ENCODE measurements around the gene ZNF490.
A peak's percentile ranks its signal among the peaks of the same experiment; 100 is the strongest.

ZNF490 gene

GRCh38 chr19:12603714-12604113 lies 6.9 kb downstream of the ZNF490 start:
- H3K4me1 ChIP-seq (ENCODE audit: control insufficient read depth, low read length): peaks cover 8% of the 10 kb centered on the region
- H3K27ac ChIP-seq (ENCODE audit: low read depth, low read length): no peak overlapping the region
- no peaks in the 10 kb centered on the region for H3K79me2 ChIP-seq (ENCODE audit: control insufficient read depth, low read length)
- TF ChIP-seq EZH2phosphoT487 (IDR thresholded peaks at IDR 0.05; ENCODE audit: borderline replicate concordance, low read length): no peak
- no peak for TF ChIP-seq CTCF (IDR thresholded peaks at IDR 0.05; ENCODE audit: low read depth, low read length, poor library complexity, severe bottlenecking)
- H3K9me3 ChIP-seq (ENCODE audit: control insufficient read depth, insufficient read depth, low read length): no peaks in the 10 kb centered on the region
- no peaks in the 10 kb centered on the region for H4K20me1 ChIP-seq (ENCODE audit: control insufficient read depth, insufficient read depth, low read depth, low read length)
- H3K4me3 ChIP-seq (ENCODE audit: low read length): no peak overlapping the region
- H3K27me3 ChIP-seq (ENCODE audit: control insufficient read depth, low read length): no peaks in the 10 kb centered on the region
- H3K4me2 ChIP-seq (ENCODE audit: low read length): peak overlapping the region; percentile 6; the same call in 1 of the 2 replicates
- no peaks in the 10 kb centered on the region for H3K36me3 ChIP-seq (ENCODE audit: control insufficient read depth, low read length)
- no peaks in the 10 kb centered on the region for H3F3A ChIP-seq (ENCODE audit: control insufficient read depth, insufficient read depth)
- H3K9me2 ChIP-seq (replicated peaks; ENCODE audit: control insufficient read depth, low read length): no peaks in the 10 kb centered on the region

- Histone ChIP-seq H3K36me3 (ENCODE audit: control insufficient read depth, low read length) (no peaks in the 10 kb centered on the region), H3K27ac (ENCODE audit: low read depth, low read length) (no peak overlapping the region)
Measured at GRCh38 chr19:12597594-12597993, 13.0 kb downstream of the ZNF490 start.

GRCh38 chr19:12596927-12597548 lies 13.6 kb downstream of the ZNF490 start:
- Histone ChIP-seq H3K4me3 (ENCODE audit: low read length) (no peak overlapping the region), H3F3A (ENCODE audit: control insufficient read depth, insufficient read depth) (no peaks in the 10 kb centered on the region), H3K27ac (ENCODE audit: low read depth, low read length) (no peak overlapping the region), H3K4me2 (ENCODE audit: low read length) (no peak overlapping the region), H3K79me2 (ENCODE audit: control insufficient read depth, low read length) (no peaks in the 10 kb centered on the region), H3K27me3 (ENCODE audit: control insufficient read depth, low read length) (no peaks in the 10 kb centered on the region), H3K9me3 (ENCODE audit: control insufficient read depth, insufficient read depth, low read length) (no peaks in the 10 kb centered on the region), H3K36me3 (ENCODE audit: control insufficient read depth, low read length) (no peaks in the 10 kb centered on the region), H3K9me2 (replicated peaks; ENCODE audit: control insufficient read depth, low read length) (no peaks in the 10 kb centered on the region), H3K4me1 (ENCODE audit: control insufficient read depth, low read length) (no peaks in the 10 kb centered on the region), H4K20me1 (ENCODE audit: control insufficient read depth, insufficient read depth, low read depth, low read length) (no peaks in the 10 kb centered on the region)
- TF ChIP-seq CTCF (IDR thresholded peaks at IDR 0.05; ENCODE audit: low read depth, low read length, poor library complexity, severe bottlenecking) (no peak), EZH2phosphoT487 (IDR thresholded peaks at IDR 0.05; ENCODE audit: borderline replicate concordance, low read length) (no peak)

More at GRCh38 chr19:12597594-12597993, 13.0 kb downstream of the ZNF490 start:
- Histone ChIP-seq H3K27me3 (ENCODE audit: control insufficient read depth, low read length) (no peaks in the 10 kb centered on the region), H3K4me2 (ENCODE audit: low read length) (no peak overlapping the region), H3K4me3 (ENCODE audit: low read length) (no peak overlapping the region), H3K79me2 (ENCODE audit: control insufficient read depth, low read length) (no peaks in the 10 kb centered on the region), H3F3A (ENCODE audit: control insufficient read depth, insufficient read depth) (no peaks in the 10 kb centered on the region), H3K9me2 (replicated peaks; ENCODE audit: control insufficient read depth, low read length) (no peaks in the 10 kb centered on the region), H3K9me3 (ENCODE audit: control insufficient read depth, insufficient read depth, low read length) (no peaks in the 10 kb centered on the region), H4K20me1 (ENCODE audit: control insufficient read depth, insufficient read depth, low read depth, low read length) (no peaks in the 10 kb centered on the region), H3K4me1 (ENCODE audit: control insufficient read depth, low read length) (no peaks in the 10 kb centered on the region)
- TF ChIP-seq CTCF (IDR thresholded peaks at IDR 0.05; ENCODE audit: low read depth, low read length, poor library complexity, severe bottlenecking) (no peak), EZH2phosphoT487 (IDR thresholded peaks at IDR 0.05; ENCODE audit: borderline replicate concordance, low read length) (no peak)

Measured in DOHH2 (cell line).